Fibroblast of lung (primary cell): ENCODE data around the gene WWOX. TPM values are rescaled to one million over a fixed set of nuclear protein-coding genes. Genes with fewer than 3 reads are reported as not detected.

ENCODE experiments used
- DNase-seq, 2 donors: peaks; one replicate each; pipeline versions ENCODE4 v3.0.0 to v3.0.0-alpha.2; 2010; ENCODE audit warnings: low read depth in 2 of 2
- H2AFZ ChIP-seq: 2 replicates; pipeline ENCODE4 v1.5.1; 2012; ENCODE audit warnings: low read length, control low read depth, inconsistent platforms
- H3K27ac ChIP-seq: 2 replicates; pipeline ENCODE4 v1.5.1; 2011; ENCODE audit warnings: low read length, control low read depth; ENCODE audit not compliant: insufficient read depth
- H3K27me3 ChIP-seq: 2 replicates; pipeline ENCODE4 v1.5.1; 2011; ENCODE audit warnings: mild to moderate bottlenecking, low read length; ENCODE audit not compliant: control insufficient read depth, insufficient read depth
- H3K36me3 ChIP-seq: 2 replicates; pipeline ENCODE4 v1.5.1; 2011; ENCODE audit warnings: low read length; ENCODE audit not compliant: control insufficient read depth, insufficient read depth
- H3K4me1 ChIP-seq: 2 replicates; pipeline ENCODE4 v1.5.1; 2011; ENCODE audit warnings: low read length; ENCODE audit not compliant: control insufficient read depth, insufficient read depth; ENCODE audit errors: extremely low read depth
- H3K4me2 ChIP-seq: 2 replicates; pipeline ENCODE4 v1.5.1; 2011; ENCODE audit warnings: low read length, control low read depth; ENCODE audit not compliant: insufficient read depth; ENCODE audit errors: extremely low read depth
- H3K4me3 ChIP-seq, 4 experiments: fragments of 200-600 bp in 1 of 4; sonication (generic) in 1 of 4; replicated peaks in 1 of 4; 2 replicates each; pipeline ENCODE4 v1.5.1; 2011 to 2016; ENCODE audit warnings: low read length in 4 of 4, low read depth in 3 of 4, mild to moderate bottlenecking in 3 of 4, control low read depth in 2 of 4, inconsistent platforms in 1 of 4, mixed read lengths in 1 of 4; ENCODE audit not compliant: insufficient read depth in 1 of 4; ENCODE audit errors: control extremely low read depth in 1 of 4
- H3K79me2 ChIP-seq: 2 replicates; pipeline ENCODE4 v1.5.1; 2012; ENCODE audit warnings: mild to moderate bottlenecking, low read length, inconsistent platforms; ENCODE audit not compliant: control insufficient read depth, insufficient read depth
- H3K9ac ChIP-seq: 2 replicates; pipeline ENCODE4 v1.5.1; 2011; ENCODE audit warnings: mild to moderate bottlenecking, low read length, control low read depth; ENCODE audit not compliant: insufficient read depth
- H3K9me3 ChIP-seq: 2 replicates; pipeline ENCODE4 v1.5.1; 2012; ENCODE audit warnings: low read depth, low read length; ENCODE audit not compliant: control insufficient read depth, insufficient read depth
- H4K20me1 ChIP-seq: 2 replicates; pipeline ENCODE4 v1.5.1; 2011; ENCODE audit warnings: low read length; ENCODE audit not compliant: control insufficient read depth, insufficient read depth; ENCODE audit errors: extremely low read depth
- EZH2 ChIP-seq: IDR thresholded peaks from 2 replicates; pipeline ENCODE4 v1.5.1; 2012; ENCODE audit warnings: low read length, control low read depth, mild to moderate bottlenecking; ENCODE audit errors: missing control alignments
- polyA plus RNA-seq, 2 donors: library from polyadenylated mRNA; depleted of rRNA in 1 of 2; stranded (reverse) in 1 of 2; unstranded in 1 of 2; fragments of >200 nt; gene quantifications; 2 replicates each; pipeline ENCODE4 v1.2.1, GENCODE V29; 2011 to 2012; ENCODE audit warnings: missing spikeins in 1 of 2
- total RNA-seq: library from RNA; depleted of rRNA; stranded (reverse); fragments of >200 nt; gene quantifications from 2 replicates; pipeline ENCODE4 v1.2.1, GENCODE V29; 2014
- TF ChIP-seq, protein P1 (sequence below), 2 donors: IDR thresholded peaks in 1 of 2; conservative IDR thresholded peaks in 1 of 2; 1 replicate in 1 of 2; 2 replicates in 1 of 2; pipeline ENCODE4 v1.5.1; 2011 to 2012; ENCODE audit warnings: low read length in 2 of 2, control low read depth in 1 of 2, inconsistent platforms in 1 of 2, low read depth in 1 of 2, mild to moderate bottlenecking in 1 of 2

WWOX gene
- total and polyA plus RNA-seq, 2 donors (not counting 1 experiment from before 2014, with no cell fraction given): 5.6 to 16.3 TPM

DNA sequence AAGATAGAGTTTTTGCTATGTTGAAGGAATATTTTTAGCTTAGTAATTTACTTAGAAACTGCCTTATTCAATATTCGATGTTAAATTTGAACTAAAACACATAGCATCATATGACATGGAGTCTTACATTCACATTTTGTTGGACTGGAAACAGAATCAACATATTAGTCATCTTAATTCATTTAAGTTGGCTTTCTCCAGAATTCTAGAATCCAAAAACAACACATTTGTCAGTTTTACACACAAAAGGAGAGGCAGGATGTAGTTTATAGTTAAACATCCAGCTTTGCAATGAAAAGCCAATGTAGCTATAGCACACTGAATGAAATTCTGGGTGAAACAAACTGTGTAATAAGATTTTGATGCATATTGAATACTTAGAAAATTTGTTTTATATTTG, 43.3 kb downstream of the WWOX start:
- Histone ChIP-seq H3K9ac (no peak overlapping the region), H3K36me3 (no peaks in the 10 kb centered on the region), H3K9me3 (no peaks in the 10 kb centered on the region), H3K79me2 (no peaks in the 10 kb centered on the region), H4K20me1 (no peaks in the 10 kb centered on the region), H3K4me2 (no peak overlapping the region), H3K4me3 (no peak overlapping the region), H3K4me1 (no peaks in the 10 kb centered on the region), H2AFZ (no peak overlapping the region), H3K27ac (no peak overlapping the region), H3K27me3 (no peaks in the 10 kb centered on the region)
- peak; percentile 64 to 77 for DNase-seq
- TF ChIP-seq, protein P1, sequence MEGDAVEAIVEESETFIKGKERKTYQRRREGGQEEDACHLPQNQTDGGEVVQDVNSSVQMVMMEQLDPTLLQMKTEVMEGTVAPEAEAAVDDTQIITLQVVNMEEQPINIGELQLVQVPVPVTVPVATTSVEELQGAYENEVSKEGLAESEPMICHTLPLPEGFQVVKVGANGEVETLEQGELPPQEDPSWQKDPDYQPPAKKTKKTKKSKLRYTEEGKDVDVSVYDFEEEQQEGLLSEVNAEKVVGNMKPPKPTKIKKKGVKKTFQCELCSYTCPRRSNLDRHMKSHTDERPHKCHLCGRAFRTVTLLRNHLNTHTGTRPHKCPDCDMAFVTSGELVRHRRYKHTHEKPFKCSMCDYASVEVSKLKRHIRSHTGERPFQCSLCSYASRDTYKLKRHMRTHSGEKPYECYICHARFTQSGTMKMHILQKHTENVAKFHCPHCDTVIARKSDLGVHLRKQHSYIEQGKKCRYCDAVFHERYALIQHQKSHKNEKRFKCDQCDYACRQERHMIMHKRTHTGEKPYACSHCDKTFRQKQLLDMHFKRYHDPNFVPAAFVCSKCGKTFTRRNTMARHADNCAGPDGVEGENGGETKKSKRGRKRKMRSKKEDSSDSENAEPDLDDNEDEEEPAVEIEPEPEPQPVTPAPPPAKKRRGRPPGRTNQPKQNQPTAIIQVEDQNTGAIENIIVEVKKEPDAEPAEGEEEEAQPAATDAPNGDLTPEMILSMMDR (conservative IDR thresholded peaks at IDR 0.05 in 1 of 2, IDR thresholded peaks at IDR 0.05 in 1 of 2; ENCODE audit: low read depth in 1 of 2, low read length in 2 of 2): no peak
- TF ChIP-seq EZH2: no peak

DNA sequence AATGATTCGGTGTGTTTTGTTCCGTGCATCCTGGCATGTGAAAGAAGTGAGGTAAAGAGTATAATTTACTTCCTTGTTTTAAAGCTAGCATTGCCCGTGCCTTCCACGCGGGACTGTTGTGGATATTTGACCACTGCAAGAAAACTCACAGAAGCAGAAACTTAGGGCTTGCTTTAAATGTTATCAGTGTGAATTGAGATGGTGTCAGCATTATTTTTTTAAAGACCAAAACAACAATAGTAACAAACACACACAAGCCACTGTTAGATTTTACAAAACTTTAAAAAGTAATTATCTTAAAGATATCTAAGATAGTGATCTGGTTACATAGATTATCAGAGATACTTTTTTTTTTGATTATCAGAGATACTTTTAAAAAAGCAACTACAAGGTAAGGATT, 47.4 kb downstream of the WWOX start:
- H3K27ac ChIP-seq: no peak overlapping the region
- no peak for TF ChIP-seq EZH2
- TF ChIP-seq, protein P1 (conservative IDR thresholded peaks at IDR 0.05 in 1 of 2, IDR thresholded peaks at IDR 0.05 in 1 of 2; ENCODE audit: low read depth in 1 of 2, low read length in 2 of 2): no peak
- H3K36me3 ChIP-seq: no peaks in the 10 kb centered on the region
- H3K27me3 ChIP-seq: no peaks in the 10 kb centered on the region
- H4K20me1 ChIP-seq: no peaks in the 10 kb centered on the region
- DNase-seq: no peak
- no peak overlapping the region for H3K9ac ChIP-seq
- no peak overlapping the region for H3K4me3 ChIP-seq
- no peak overlapping the region for H2AFZ ChIP-seq
- no peak overlapping the region for H3K4me2 ChIP-seq
- H3K9me3 ChIP-seq: no peaks in the 10 kb centered on the region
- H3K79me2 ChIP-seq: no peaks in the 10 kb centered on the region
- H3K4me1 ChIP-seq: no peaks in the 10 kb centered on the region

DNA sequence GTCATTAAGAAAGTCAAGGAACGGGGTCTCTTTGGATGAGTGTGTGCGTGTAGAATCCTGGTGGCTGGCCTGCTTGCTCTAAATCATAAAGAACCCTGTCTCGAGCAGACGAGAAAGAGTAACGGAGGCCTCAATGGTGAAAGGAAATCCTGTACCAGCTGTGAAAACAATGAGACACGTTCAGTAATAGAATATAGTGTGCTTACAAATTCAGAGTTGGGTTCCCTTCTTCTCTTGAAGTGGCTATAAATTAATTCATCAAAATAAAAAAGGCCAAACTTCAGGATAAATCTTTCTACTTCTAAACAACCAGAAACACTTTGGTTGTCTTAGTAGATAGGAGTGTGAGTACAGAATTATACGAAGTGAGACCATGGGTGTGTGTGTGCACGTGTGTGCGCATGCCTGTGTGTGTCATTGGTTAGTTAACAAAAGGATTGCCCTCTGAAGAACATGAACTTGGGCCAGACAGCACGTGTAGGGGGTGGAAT, 48.5 kb downstream of the WWOX start:
- Histone ChIP-seq H3K27me3 (no peaks in the 10 kb centered on the region), H2AFZ (no peak overlapping the region), H3K36me3 (no peaks in the 10 kb centered on the region), H3K9ac (no peak overlapping the region), H4K20me1 (no peaks in the 10 kb centered on the region), H3K4me3 (no peak overlapping the region), H3K9me3 (no peaks in the 10 kb centered on the region), H3K27ac (no peak overlapping the region), H3K79me2 (no peaks in the 10 kb centered on the region), H3K4me1 (no peaks in the 10 kb centered on the region), H3K4me2 (no peak overlapping the region)
- peak in 1 of 2 donors; percentile 5 for DNase-seq
- no peak for TF ChIP-seq EZH2
- TF ChIP-seq, protein P1 (conservative IDR thresholded peaks at IDR 0.05 in 1 of 2, IDR thresholded peaks at IDR 0.05 in 1 of 2; ENCODE audit: low read depth in 1 of 2, low read length in 2 of 2): no peak
